HEK293T (cell line): ENCODE results near the gene RPL36A.
A peak's percentile ranks its signal among the peaks of the same experiment; 100 is the strongest.

Source experiments
- CTCF ChIA-PET: fragments of 350-600 bp; formaldehyde crosslinking; extraction: SDS; loops from one replicate; lab custom pipeline; 2021; ENCODE audit warnings: antibody characterized with exemption, inconsistent platforms; lab: Yijun Ruan, JAX
- POLR2A ChIA-PET: fragments of 350-600 bp; formaldehyde crosslinking; extraction: SDS; loops from one replicate; lab custom pipeline; 2020; ENCODE audit warnings: antibody characterized with exemption, inconsistent platforms; lab: Yijun Ruan, JAX
- DNase-seq: peaks from one replicate; pipeline ENCODE4 v3.0.0; 2012; ENCODE audit warnings: mixed read lengths; ENCODE audit errors: extremely low spot score
- ARNT ChIP-seq: fragments of 450-650 bp; IDR thresholded peaks from 2 replicates; pipeline ENCODE4 v1.6.1; 2017; ENCODE audit warnings: mild to moderate bottlenecking
- BHLHE40 ChIP-seq: fragments of 450-650 bp; IDR thresholded peaks from 2 replicates; pipeline ENCODE4 v1.6.1; 2016; ENCODE audit warnings: mild to moderate bottlenecking, moderate library complexity, borderline replicate concordance
- CTBP1 ChIP-seq: fragments of 450-650 bp; IDR thresholded peaks from 2 replicates; pipeline ENCODE4 v1.6.1; 2016; ENCODE audit warnings: borderline replicate concordance
- ELF4 ChIP-seq: fragments of 450-650 bp; IDR thresholded peaks from 2 replicates; pipeline ENCODE4 v1.6.1; 2017; ENCODE audit warnings: antibody characterized with exemption
- FOXA1 ChIP-seq: fragments of 450-650 bp; IDR thresholded peaks from 2 replicates; pipeline ENCODE4 v1.6.1; 2016; ENCODE audit warnings: mild to moderate bottlenecking
- FOXK2 ChIP-seq: fragments of 450-650 bp; IDR thresholded peaks from 2 replicates; pipeline ENCODE4 v1.6.1; 2016; ENCODE audit warnings: mild to moderate bottlenecking
- FOXM1 ChIP-seq: fragments of 450-650 bp; IDR thresholded peaks from 2 replicates; pipeline ENCODE4 v1.6.1; 2017; ENCODE audit warnings: mild to moderate bottlenecking, borderline replicate concordance
- HDGF ChIP-seq: fragments of 450-650 bp; IDR thresholded peaks from 2 replicates; pipeline ENCODE4 v1.6.1; 2017; ENCODE audit warnings: antibody characterized with exemption, borderline replicate concordance
- L3MBTL2 ChIP-seq: fragments of 450-650 bp; conservative IDR thresholded peaks from 2 replicates; pipeline ENCODE4 v1.6.1; 2016; ENCODE audit warnings: mild to moderate bottlenecking
- LEF1 ChIP-seq: fragments of 450-650 bp; IDR thresholded peaks from 2 replicates; pipeline ENCODE4 v1.6.1; 2017; ENCODE audit warnings: mild to moderate bottlenecking, borderline replicate concordance
- NFRKB ChIP-seq: fragments of 450-650 bp; IDR thresholded peaks from 2 replicates; pipeline ENCODE4 v1.6.1; 2016; ENCODE audit warnings: mild to moderate bottlenecking, moderate library complexity
- PKNOX1 ChIP-seq: fragments of 450-650 bp; IDR thresholded peaks from 2 replicates; pipeline ENCODE4 v1.6.1; 2016
- SP1 ChIP-seq: fragments of 450-650 bp; IDR thresholded peaks from 2 replicates; pipeline ENCODE4 v1.6.1; 2017
- SUZ12 ChIP-seq: fragments of 450-650 bp; IDR thresholded peaks from 2 replicates; pipeline ENCODE4 v1.6.1; 2016; ENCODE audit warnings: mild to moderate bottlenecking
- TARDBP ChIP-seq: fragments of 450-650 bp; IDR thresholded peaks from 2 replicates; pipeline ENCODE4 v1.6.1; 2016
- ZNF384 ChIP-seq: fragments of 450-650 bp; IDR thresholded peaks from 2 replicates; pipeline ENCODE4 v1.6.1; 2016

The RPL36A gene

GRCh38 chrX:101409043-101409442 lies 18.2 kb downstream of the RPL36A start:
- CTCF ChIA-PET: no interaction called here
- POLR2A ChIA-PET: interaction anchor here (0.6 to 1.2 kb wide), 2 partner anchors 18 to 284 kb away, joined by 3 to 4 read pairs; partner anchors contain the start of gene RPL36A
- TF ChIP-seq PKNOX1 (peak; percentile 77), FOXM1 (no peak), HDGF (no peak), FOXK2 (no peak), SUZ12 (no peak), LEF1 (no peak), TARDBP (no peak), ZNF384 (peak; percentile 90), L3MBTL2 (no peak), FOXA1 (no peak)
- DNase-seq: no peak

- POLR2A ChIA-PET: interaction anchor here (1.0 kb wide), 1 partner anchor 19 kb away, joined by 3 read pairs; the partner anchor contains the start of gene RPL36A
- TF ChIP-seq FOXA1 (no peak), PKNOX1 (no peak), L3MBTL2 (no peak), ELF4 (no peak), TARDBP (no peak), BHLHE40 (no peak), HDGF (no peak)
- CTCF ChIA-PET: no interaction called here
- no peak for DNase-seq
Observed at GRCh38 chrX:101410461-101410860, 19.6 kb downstream of the RPL36A start.

- TF ChIP-seq L3MBTL2 (no peak), ZNF384 (no peak), FOXK2 (no peak), LEF1 (no peak), SP1 (no peak), SUZ12 (no peak), ARNT (no peak), ELF4 (no peak), FOXA1 (no peak), NFRKB (no peak)
- CTCF ChIA-PET: no interaction called here
- no peak for DNase-seq
- POLR2A ChIA-PET: no interaction called here
Observed at GRCh38 chrX:101411984-101412383, 21.2 kb downstream of the RPL36A start.

- POLR2A ChIA-PET: no interaction called here
- DNase-seq: peak; percentile 68
- CTCF ChIA-PET: interaction anchor here (0.6 to 0.7 kb wide), 2 partner anchors 151 to 277 kb away, joined by 3 to 5 read pairs; no protein-coding TSS in a partner anchor
- TF ChIP-seq PKNOX1 (no peak), FOXK2 (no peak), FOXA1 (no peak), TARDBP (no peak), HDGF (no peak), ELF4 (no peak), ZNF384 (no peak), L3MBTL2 (no peak), ARNT (no peak), NFRKB (no peak), FOXM1 (no peak), BHLHE40 (no peak), CTBP1 (no peak), LEF1 (no peak), SUZ12 (no peak)
Observed at GRCh38 chrX:101415180-101416145, 24.7 kb downstream of the RPL36A start.

- ChIA-PET CTCF (no interaction called here), POLR2A (interaction anchor here (0.6 to 3.0 kb wide), 2 partner anchors 20 to 26 kb away, joined by 3 to 13 read pairs; partner anchors contain the start of gene RPL36A)
- DNase-seq: no peak
- TF ChIP-seq BHLHE40 (no peak), ZNF384 (no peak), SUZ12 (no peak), PKNOX1 (no peak), LEF1 (no peak)
Observed at GRCh38 chrX:101416691-101417090, 25.9 kb downstream of the RPL36A start.
